ENCODE measurements around the gene ASB9. TPM values are rescaled to one million over a fixed set of nuclear protein-coding genes. Genes with fewer than 3 reads are reported as not detected.
"Not testable (repeated sequence)": the region's sequence is repeated elsewhere in the genome, so short reads cannot be mapped to it uniquely, and the experiment has no call there.

Gene ASB9
- polyA plus RNA-seq, 1 donor from 2014 or later, result not detected

GRCh38 chrX:15310117-15310516 is 40.2 kb upstream of the ASB9 start:
- TF ChIP-seq MXI1 (conservative IDR thresholded peaks at IDR 0.05; ENCODE audit: poor library complexity, severe bottlenecking), result no peak
- no peak for TF ChIP-seq RAD21 (conservative IDR thresholded peaks at IDR 0.05)
- TF ChIP-seq, protein P1, sequence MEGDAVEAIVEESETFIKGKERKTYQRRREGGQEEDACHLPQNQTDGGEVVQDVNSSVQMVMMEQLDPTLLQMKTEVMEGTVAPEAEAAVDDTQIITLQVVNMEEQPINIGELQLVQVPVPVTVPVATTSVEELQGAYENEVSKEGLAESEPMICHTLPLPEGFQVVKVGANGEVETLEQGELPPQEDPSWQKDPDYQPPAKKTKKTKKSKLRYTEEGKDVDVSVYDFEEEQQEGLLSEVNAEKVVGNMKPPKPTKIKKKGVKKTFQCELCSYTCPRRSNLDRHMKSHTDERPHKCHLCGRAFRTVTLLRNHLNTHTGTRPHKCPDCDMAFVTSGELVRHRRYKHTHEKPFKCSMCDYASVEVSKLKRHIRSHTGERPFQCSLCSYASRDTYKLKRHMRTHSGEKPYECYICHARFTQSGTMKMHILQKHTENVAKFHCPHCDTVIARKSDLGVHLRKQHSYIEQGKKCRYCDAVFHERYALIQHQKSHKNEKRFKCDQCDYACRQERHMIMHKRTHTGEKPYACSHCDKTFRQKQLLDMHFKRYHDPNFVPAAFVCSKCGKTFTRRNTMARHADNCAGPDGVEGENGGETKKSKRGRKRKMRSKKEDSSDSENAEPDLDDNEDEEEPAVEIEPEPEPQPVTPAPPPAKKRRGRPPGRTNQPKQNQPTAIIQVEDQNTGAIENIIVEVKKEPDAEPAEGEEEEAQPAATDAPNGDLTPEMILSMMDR (IDR thresholded peaks at IDR 0.05; ENCODE audit: poor library complexity, severe bottlenecking), result no peak
- no peak for TF ChIP-seq TAF1 (IDR thresholded peaks at IDR 0.05; ENCODE audit: low read depth)
- Histone ChIP-seq H2AFZ (ENCODE audit: low read depth, low read length) (no peak overlapping the region), H3K27me3 (ENCODE audit: insufficient read depth, low read depth, low read length) (no peaks in the 10 kb centered on the region), H3K79me2 (replicated peaks; ENCODE audit: insufficient read depth, low read length) (no peaks in the 10 kb centered on the region), H3K4me3 (ENCODE audit: low read length) (no peak overlapping the region), H3K9me2 (ENCODE audit: insufficient read depth, low read length) (no peaks in the 10 kb centered on the region), H3K27ac (ENCODE audit: low read length) (no peak overlapping the region), H4K20me1 (ENCODE audit: insufficient read depth) (no peaks in the 10 kb centered on the region), H3K4me2 (ENCODE audit: low read length) (no peak overlapping the region), H3K9me3 (ENCODE audit: low read length) (no peaks in the 10 kb centered on the region), H3F3A (ENCODE audit: insufficient read depth, low read length, poor library complexity, severe bottlenecking) (no peaks in the 10 kb centered on the region), H3K36me3 (ENCODE audit: insufficient read depth, low read length) (no peaks in the 10 kb centered on the region), H3K9ac (ENCODE audit: low read length) (no peak overlapping the region)

- not testable (repeated sequence) for H3K9me3 ChIP-seq (ENCODE audit: low read length); H3K4me2 ChIP-seq (ENCODE audit: low read length); H3K9ac ChIP-seq (ENCODE audit: low read length); H4K20me1 ChIP-seq (ENCODE audit: insufficient read depth); H3K4me3 ChIP-seq (ENCODE audit: low read length); H3K36me3 ChIP-seq (ENCODE audit: insufficient read depth, low read length); H3K27me3 ChIP-seq (ENCODE audit: insufficient read depth, low read depth, low read length); H3K79me2 ChIP-seq (replicated peaks; ENCODE audit: insufficient read depth, low read length); H3K27ac ChIP-seq (ENCODE audit: low read length); H3K9me2 ChIP-seq (ENCODE audit: insufficient read depth, low read length); H3F3A ChIP-seq (ENCODE audit: insufficient read depth, low read length, poor library complexity, severe bottlenecking); H2AFZ ChIP-seq (ENCODE audit: low read depth, low read length)
Observed at GRCh38 chrX:15305899-15306298, 36.0 kb upstream of the ASB9 start.

DNA sequence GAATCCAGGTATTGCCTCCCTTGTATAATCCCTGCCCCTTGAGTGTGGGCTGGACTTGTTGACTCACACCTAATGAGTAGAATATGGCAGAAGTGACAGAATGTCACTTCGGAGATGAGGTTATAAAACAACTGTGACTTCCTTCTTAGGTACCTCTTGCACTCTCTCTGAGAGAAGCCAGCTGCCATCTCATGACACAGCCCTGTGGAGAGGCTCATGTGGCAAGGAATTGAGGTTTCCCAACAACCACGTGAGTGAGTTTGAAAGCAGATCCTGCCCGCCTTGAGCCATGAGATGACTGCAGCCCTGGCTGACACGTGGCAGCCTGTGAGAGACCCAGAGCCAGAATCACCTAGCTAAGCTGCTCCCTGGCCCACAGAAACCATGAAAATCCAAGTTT is 32.0 kb upstream of the ASB9 start:
- Histone ChIP-seq H3K79me2 (replicated peaks; ENCODE audit: insufficient read depth, low read length) (no peaks in the 10 kb centered on the region), H3K9me2 (ENCODE audit: insufficient read depth, low read length) (no peaks in the 10 kb centered on the region), H3K9ac (ENCODE audit: low read length) (no peak overlapping the region), H3F3A (ENCODE audit: insufficient read depth, low read length, poor library complexity, severe bottlenecking) (no peaks in the 10 kb centered on the region), H2AFZ (ENCODE audit: low read depth, low read length) (no peak overlapping the region), H4K20me1 (ENCODE audit: insufficient read depth) (no peaks in the 10 kb centered on the region), H3K36me3 (ENCODE audit: insufficient read depth, low read length) (no peaks in the 10 kb centered on the region), H3K9me3 (ENCODE audit: low read length) (no peaks in the 10 kb centered on the region), H3K4me3 (ENCODE audit: low read length) (no peak overlapping the region), H3K27ac (ENCODE audit: low read length) (no peak overlapping the region), H3K4me2 (ENCODE audit: low read length) (no peak overlapping the region), H3K27me3 (ENCODE audit: insufficient read depth, low read depth, low read length) (no peaks in the 10 kb centered on the region)
- TF ChIP-seq, protein P2, sequence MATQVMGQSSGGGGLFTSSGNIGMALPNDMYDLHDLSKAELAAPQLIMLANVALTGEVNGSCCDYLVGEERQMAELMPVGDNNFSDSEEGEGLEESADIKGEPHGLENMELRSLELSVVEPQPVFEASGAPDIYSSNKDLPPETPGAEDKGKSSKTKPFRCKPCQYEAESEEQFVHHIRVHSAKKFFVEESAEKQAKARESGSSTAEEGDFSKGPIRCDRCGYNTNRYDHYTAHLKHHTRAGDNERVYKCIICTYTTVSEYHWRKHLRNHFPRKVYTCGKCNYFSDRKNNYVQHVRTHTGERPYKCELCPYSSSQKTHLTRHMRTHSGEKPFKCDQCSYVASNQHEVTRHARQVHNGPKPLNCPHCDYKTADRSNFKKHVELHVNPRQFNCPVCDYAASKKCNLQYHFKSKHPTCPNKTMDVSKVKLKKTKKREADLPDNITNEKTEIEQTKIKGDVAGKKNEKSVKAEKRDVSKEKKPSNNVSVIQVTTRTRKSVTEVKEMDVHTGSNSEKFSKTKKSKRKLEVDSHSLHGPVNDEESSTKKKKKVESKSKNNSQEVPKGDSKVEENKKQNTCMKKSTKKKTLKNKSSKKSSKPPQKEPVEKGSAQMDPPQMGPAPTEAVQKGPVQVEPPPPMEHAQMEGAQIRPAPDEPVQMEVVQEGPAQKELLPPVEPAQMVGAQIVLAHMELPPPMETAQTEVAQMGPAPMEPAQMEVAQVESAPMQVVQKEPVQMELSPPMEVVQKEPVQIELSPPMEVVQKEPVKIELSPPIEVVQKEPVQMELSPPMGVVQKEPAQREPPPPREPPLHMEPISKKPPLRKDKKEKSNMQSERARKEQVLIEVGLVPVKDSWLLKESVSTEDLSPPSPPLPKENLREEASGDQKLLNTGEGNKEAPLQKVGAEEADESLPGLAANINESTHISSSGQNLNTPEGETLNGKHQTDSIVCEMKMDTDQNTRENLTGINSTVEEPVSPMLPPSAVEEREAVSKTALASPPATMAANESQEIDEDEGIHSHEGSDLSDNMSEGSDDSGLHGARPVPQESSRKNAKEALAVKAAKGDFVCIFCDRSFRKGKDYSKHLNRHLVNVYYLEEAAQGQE (IDR thresholded peaks at IDR 0.05; ENCODE audit: borderline replicate concordance), result no peak
- no peak for TF ChIP-seq POLR2AphosphoS5 (IDR thresholded peaks at IDR 0.05)
- no peak for TF ChIP-seq SMC3 (conservative IDR thresholded peaks at IDR 0.05; ENCODE audit: poor library complexity)
- no peak for TF ChIP-seq EZH2 (IDR thresholded peaks at IDR 0.05; ENCODE audit: borderline replicate concordance, insufficient read depth, low read length, poor library complexity, severe bottlenecking)
- no peak for TF ChIP-seq EP300 (conservative IDR thresholded peaks at IDR 0.05; ENCODE audit: poor library complexity, severe bottlenecking)
- no peak for TF ChIP-seq TAF1 (IDR thresholded peaks at IDR 0.05; ENCODE audit: low read depth)

Data from neural cell (in vitro differentiated cells).